Measurements from ENCODE around the gene LHFPL6. TPM values are rescaled to one million over a fixed set of nuclear protein-coding genes. Genes with fewer than 3 reads are reported as not detected.

The LHFPL6 gene
- polyA plus RNA-seq, 3 donors: 0.14 to 0.59 (median 0.46) TPM

DNA sequence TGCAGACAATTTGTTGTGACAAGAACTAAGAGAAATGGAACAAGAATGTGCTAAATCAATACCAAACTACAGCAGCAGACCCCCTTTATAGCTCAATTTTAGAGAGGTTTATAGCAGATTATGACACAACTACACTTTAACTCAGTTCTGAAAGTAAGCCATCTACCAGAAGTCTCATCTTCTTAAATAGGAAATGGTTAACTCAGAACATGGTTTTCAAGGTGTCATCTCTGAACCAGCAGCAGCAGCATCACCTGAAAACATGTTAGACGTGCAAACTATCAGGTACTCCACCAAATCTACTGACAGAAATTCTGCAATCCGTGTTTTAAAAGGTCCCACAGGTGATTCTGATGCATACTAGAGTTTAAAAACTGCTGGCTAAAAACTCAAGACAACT is 6.8 kb downstream of the LHFPL6 start:
- peaks cover 0 to 3% of the 10 kb centered on the region in 2 donors for H3K27me3 ChIP-seq (ENCODE audit: control insufficient read depth in 2 of 2, insufficient read depth in 2 of 2, low read length in 2 of 2)
- H3K4me2 ChIP-seq (replicated peaks; ENCODE audit: extremely low read depth, low read length, poor library complexity, severe bottlenecking): no peak overlapping the region
- Mint-ChIP-seq H3K27me3 (ENCODE audit: low read depth in 3 of 3) (peaks cover 0 to 6% (median 6%) of the 10 kb centered on the region in 3 donors), H3K27ac (no peak overlapping the region), H3K4me3 (no peak overlapping the region), H3K9me3 (peaks cover 0 to 6% (median 0%) of the 10 kb centered on the region in 7 donors), H3K4me1 (peaks cover 2% of the 10 kb centered on the region), H3K36me3 (peaks cover 0 to 2% of the 10 kb centered on the region in 2 donors)
- H2AFZ ChIP-seq (ENCODE audit: insufficient read depth, low read depth, low read length, poor library complexity, severe bottlenecking): no peak overlapping the region
- no peaks in the 10 kb centered on the region for H3K79me2 ChIP-seq (ENCODE audit: insufficient read depth, low read length)
- no peaks in the 10 kb centered on the region for H3K9me3 ChIP-seq (replicated peaks in 1 of 2; ENCODE audit: control insufficient read depth in 1 of 2, insufficient read depth in 1 of 2, low read length in 2 of 2)
- H3K4me1 ChIP-seq (ENCODE audit: control insufficient read depth in 1 of 2, insufficient read depth in 2 of 2, low read length in 2 of 2): no peaks in the 10 kb centered on the region
- no peaks in the 10 kb centered on the region for H3K36me3 ChIP-seq (replicated peaks in 1 of 2; ENCODE audit: control insufficient read depth in 1 of 2, insufficient read depth in 2 of 2, low read length in 2 of 2)
- intact Hi-C loops (cut with micrococcal nuclease): no loop called here
- H3K9ac ChIP-seq (ENCODE audit: insufficient read depth, low read length, poor library complexity, severe bottlenecking): no peak overlapping the region
- no peaks in the 10 kb centered on the region for H4K20me1 ChIP-seq (ENCODE audit: insufficient read depth, low read length)
- H3K27ac ChIP-seq (ENCODE audit: low read depth in 1 of 2, low read length in 2 of 2): no peak overlapping the region
- no CpG with 5 or more reads among the region's 2 CpGs for WGBS (ENCODE audit: insufficient coverage)
- TF ChIP-seq, protein P1, sequence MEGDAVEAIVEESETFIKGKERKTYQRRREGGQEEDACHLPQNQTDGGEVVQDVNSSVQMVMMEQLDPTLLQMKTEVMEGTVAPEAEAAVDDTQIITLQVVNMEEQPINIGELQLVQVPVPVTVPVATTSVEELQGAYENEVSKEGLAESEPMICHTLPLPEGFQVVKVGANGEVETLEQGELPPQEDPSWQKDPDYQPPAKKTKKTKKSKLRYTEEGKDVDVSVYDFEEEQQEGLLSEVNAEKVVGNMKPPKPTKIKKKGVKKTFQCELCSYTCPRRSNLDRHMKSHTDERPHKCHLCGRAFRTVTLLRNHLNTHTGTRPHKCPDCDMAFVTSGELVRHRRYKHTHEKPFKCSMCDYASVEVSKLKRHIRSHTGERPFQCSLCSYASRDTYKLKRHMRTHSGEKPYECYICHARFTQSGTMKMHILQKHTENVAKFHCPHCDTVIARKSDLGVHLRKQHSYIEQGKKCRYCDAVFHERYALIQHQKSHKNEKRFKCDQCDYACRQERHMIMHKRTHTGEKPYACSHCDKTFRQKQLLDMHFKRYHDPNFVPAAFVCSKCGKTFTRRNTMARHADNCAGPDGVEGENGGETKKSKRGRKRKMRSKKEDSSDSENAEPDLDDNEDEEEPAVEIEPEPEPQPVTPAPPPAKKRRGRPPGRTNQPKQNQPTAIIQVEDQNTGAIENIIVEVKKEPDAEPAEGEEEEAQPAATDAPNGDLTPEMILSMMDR (IDR thresholded peaks at IDR 0.05): no peak
- DNase-seq: no peak
- no peak overlapping the region for H3K4me3 ChIP-seq (replicated peaks in 1 of 3; ENCODE audit: low read depth in 2 of 3, low read length in 3 of 3)

GRCh38 chr13:39590466-39591036 is 12.4 kb downstream of the LHFPL6 start:
- H3K36me3 ChIP-seq (replicated peaks in 1 of 2; ENCODE audit: control insufficient read depth in 1 of 2, insufficient read depth in 2 of 2, low read length in 2 of 2): no peaks in the 10 kb centered on the region
- H3K9me3 Mint-ChIP-seq: peaks cover 0 to 6% (median 0%) of the 10 kb centered on the region in 7 donors
- no peak overlapping the region for H3K27ac ChIP-seq (ENCODE audit: low read depth in 1 of 2, low read length in 2 of 2)
- no peak overlapping the region for H3K4me3 Mint-ChIP-seq
- no CpG with 5 or more reads among the region's 2 CpGs for WGBS (ENCODE audit: insufficient coverage)
- H3K9me3 ChIP-seq (replicated peaks in 1 of 2; ENCODE audit: control insufficient read depth in 1 of 2, insufficient read depth in 1 of 2, low read length in 2 of 2): no peaks in the 10 kb centered on the region
- no peak overlapping the region for H2AFZ ChIP-seq (ENCODE audit: insufficient read depth, low read depth, low read length, poor library complexity, severe bottlenecking)
- H3K79me2 ChIP-seq (ENCODE audit: insufficient read depth, low read length): no peaks in the 10 kb centered on the region
- H3K36me3 Mint-ChIP-seq: peaks cover 0 to 2% of the 10 kb centered on the region in 2 donors
- H4K20me1 ChIP-seq (ENCODE audit: insufficient read depth, low read length): no peaks in the 10 kb centered on the region
- no peaks in the 10 kb centered on the region for H3K4me1 ChIP-seq (ENCODE audit: control insufficient read depth in 1 of 2, insufficient read depth in 2 of 2, low read length in 2 of 2)
- no peaks in the 10 kb centered on the region for H3K4me1 Mint-ChIP-seq
- no peak overlapping the region for H3K4me2 ChIP-seq (replicated peaks; ENCODE audit: extremely low read depth, low read length, poor library complexity, severe bottlenecking)
- no peak overlapping the region for H3K27ac Mint-ChIP-seq
- intact Hi-C loops (cut with micrococcal nuclease): no loop called here
- H3K9ac ChIP-seq (ENCODE audit: insufficient read depth, low read length, poor library complexity, severe bottlenecking): no peak overlapping the region
- DNase-seq: no peak
- no peaks in the 10 kb centered on the region for H3K27me3 ChIP-seq (ENCODE audit: control insufficient read depth in 2 of 2, insufficient read depth in 2 of 2, low read length in 2 of 2)
- TF ChIP-seq, protein P1 (IDR thresholded peaks at IDR 0.05): no peak
- H3K27me3 Mint-ChIP-seq (ENCODE audit: low read depth in 3 of 3): no peaks in the 10 kb centered on the region
- no peak overlapping the region for H3K4me3 ChIP-seq (replicated peaks in 1 of 3; ENCODE audit: low read depth in 2 of 3, low read length in 3 of 3)

Measured in CD14-positive monocyte (primary cell).